ENCODE results near the gene BPI. TPM values are rescaled to one million over a fixed set of nuclear protein-coding genes. Genes with fewer than 3 reads are reported as not detected.

BPI gene
- total RNA-seq, 2 experiments from 2014 or later: not detected

DNA sequence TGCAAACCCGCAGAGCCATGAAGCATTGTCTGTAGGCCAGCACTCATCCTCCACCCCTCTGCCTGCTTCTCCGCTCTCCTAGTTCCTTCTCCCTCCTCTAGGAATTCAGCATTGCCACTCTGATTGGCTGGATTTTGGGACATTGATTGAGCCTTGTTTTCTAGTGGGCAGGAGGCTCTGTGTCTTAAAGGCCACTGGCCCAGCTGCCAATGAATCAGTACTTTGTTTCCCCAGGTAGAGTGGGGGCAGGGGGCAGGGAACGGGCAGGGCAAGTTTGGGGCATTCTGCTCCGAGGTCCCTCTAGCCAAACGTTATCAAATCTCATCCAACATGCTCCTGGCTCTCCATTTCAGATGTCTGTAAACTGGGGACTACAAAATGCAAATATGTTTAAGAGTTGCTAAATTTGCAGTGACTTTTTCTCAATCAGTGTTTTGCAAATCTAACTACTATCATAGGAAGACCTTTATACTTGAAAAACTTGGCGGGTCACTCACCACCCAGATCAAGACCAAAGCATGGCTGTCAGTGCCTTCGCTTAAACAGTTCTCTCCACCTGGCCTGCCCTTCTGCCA is 10.4 kb upstream of the BPI start:
- H2AFZ ChIP-seq (ENCODE audit: low read length): no peak overlapping the region
- DNase-seq (ENCODE audit: low spot score): no peak
- TF ChIP-seq, protein P1, sequence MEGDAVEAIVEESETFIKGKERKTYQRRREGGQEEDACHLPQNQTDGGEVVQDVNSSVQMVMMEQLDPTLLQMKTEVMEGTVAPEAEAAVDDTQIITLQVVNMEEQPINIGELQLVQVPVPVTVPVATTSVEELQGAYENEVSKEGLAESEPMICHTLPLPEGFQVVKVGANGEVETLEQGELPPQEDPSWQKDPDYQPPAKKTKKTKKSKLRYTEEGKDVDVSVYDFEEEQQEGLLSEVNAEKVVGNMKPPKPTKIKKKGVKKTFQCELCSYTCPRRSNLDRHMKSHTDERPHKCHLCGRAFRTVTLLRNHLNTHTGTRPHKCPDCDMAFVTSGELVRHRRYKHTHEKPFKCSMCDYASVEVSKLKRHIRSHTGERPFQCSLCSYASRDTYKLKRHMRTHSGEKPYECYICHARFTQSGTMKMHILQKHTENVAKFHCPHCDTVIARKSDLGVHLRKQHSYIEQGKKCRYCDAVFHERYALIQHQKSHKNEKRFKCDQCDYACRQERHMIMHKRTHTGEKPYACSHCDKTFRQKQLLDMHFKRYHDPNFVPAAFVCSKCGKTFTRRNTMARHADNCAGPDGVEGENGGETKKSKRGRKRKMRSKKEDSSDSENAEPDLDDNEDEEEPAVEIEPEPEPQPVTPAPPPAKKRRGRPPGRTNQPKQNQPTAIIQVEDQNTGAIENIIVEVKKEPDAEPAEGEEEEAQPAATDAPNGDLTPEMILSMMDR (conservative IDR thresholded peaks at IDR 0.05; ENCODE audit: low read length): no peak
- TF ChIP-seq EZH2phosphoT487 (IDR thresholded peaks at IDR 0.05; ENCODE audit: borderline replicate concordance, low read depth, low read length): no peak
- H3K9me3 ChIP-seq (ENCODE audit: low read length): no peaks in the 10 kb centered on the region
- no peaks in the 10 kb centered on the region for H3K79me2 ChIP-seq (ENCODE audit: insufficient read depth, low read depth, low read length)
- H3K27ac ChIP-seq (ENCODE audit: low read depth, low read length, poor library complexity, severe bottlenecking): no peak overlapping the region
- intact Hi-C loops (cut with micrococcal nuclease; ENCODE audit: unreplicated experiment): no loop called here
- POLR2A ChIA-PET: no interaction called here
- BruUV-seq (replicated peaks): no TSS peak
- H3K4me3 ChIP-seq (ENCODE audit: low read depth, low read length, poor library complexity, severe bottlenecking): no peak overlapping the region
- H4K20me1 ChIP-seq (ENCODE audit: insufficient read depth, low read length): no peaks in the 10 kb centered on the region
- CTCF ChIA-PET (ENCODE audit: unreplicated experiment): no interaction called here
- no peaks in the 10 kb centered on the region for H3K36me3 ChIP-seq (ENCODE audit: insufficient read depth, low read length)
- H3K9me2 ChIP-seq (ENCODE audit: insufficient read depth, low read length): no peaks in the 10 kb centered on the region
- no peak overlapping the region for H3K4me2 ChIP-seq (ENCODE audit: low read length)
- H3K4me1 ChIP-seq (ENCODE audit: insufficient read depth, low read length, poor library complexity, severe bottlenecking): no peaks in the 10 kb centered on the region

DNA sequence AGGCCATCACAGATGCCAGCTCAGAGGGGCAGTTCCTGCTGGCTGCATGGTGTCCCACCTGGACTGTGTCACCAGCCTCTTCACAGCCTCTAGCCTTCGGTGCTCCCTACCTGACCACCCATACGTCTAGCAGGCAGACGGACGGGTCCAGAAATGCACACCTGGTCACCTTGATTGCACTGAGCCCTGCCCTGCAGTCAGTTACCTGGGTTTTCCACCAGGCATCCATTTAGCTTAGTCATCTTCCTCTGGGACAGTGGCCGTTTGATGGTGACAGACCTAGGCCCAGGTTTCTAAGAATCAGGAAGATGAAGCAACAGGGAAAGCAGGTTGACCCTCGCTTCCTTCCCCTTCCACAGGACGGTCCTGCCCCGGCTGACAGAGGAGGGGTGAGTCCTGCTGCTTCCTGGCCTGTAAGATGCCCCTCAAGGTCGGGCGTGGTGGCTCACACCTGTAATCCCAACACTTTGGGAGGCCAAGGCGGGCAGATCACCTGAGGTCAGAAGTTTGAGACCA is 9.8 kb upstream of the BPI start:
- H3K9me2 ChIP-seq (ENCODE audit: insufficient read depth, low read length): no peaks in the 10 kb centered on the region
- BruUV-seq (replicated peaks): no TSS peak
- POLR2A ChIA-PET: no interaction called here
- no peaks in the 10 kb centered on the region for H3K4me1 ChIP-seq (ENCODE audit: insufficient read depth, low read length, poor library complexity, severe bottlenecking)
- H3K36me3 ChIP-seq (ENCODE audit: insufficient read depth, low read length): no peaks in the 10 kb centered on the region
- no peak overlapping the region for H3K4me3 ChIP-seq (ENCODE audit: low read depth, low read length, poor library complexity, severe bottlenecking)
- CTCF ChIA-PET (ENCODE audit: unreplicated experiment): no interaction called here
- no peak overlapping the region for H3K27ac ChIP-seq (ENCODE audit: low read depth, low read length, poor library complexity, severe bottlenecking)
- no peaks in the 10 kb centered on the region for H3K9me3 ChIP-seq (ENCODE audit: low read length)
- intact Hi-C loops (cut with micrococcal nuclease; ENCODE audit: unreplicated experiment): no loop called here
- TF ChIP-seq, protein P1 (conservative IDR thresholded peaks at IDR 0.05; ENCODE audit: low read length): no peak
- no peak for TF ChIP-seq EZH2phosphoT487 (IDR thresholded peaks at IDR 0.05; ENCODE audit: borderline replicate concordance, low read depth, low read length)
- no peaks in the 10 kb centered on the region for H3K79me2 ChIP-seq (ENCODE audit: insufficient read depth, low read depth, low read length)
- H3K4me2 ChIP-seq (ENCODE audit: low read length): no peak overlapping the region
- no peak for DNase-seq (ENCODE audit: low spot score)
- no peak overlapping the region for H2AFZ ChIP-seq (ENCODE audit: low read length)
- no peaks in the 10 kb centered on the region for H4K20me1 ChIP-seq (ENCODE audit: insufficient read depth, low read length)

DNA sequence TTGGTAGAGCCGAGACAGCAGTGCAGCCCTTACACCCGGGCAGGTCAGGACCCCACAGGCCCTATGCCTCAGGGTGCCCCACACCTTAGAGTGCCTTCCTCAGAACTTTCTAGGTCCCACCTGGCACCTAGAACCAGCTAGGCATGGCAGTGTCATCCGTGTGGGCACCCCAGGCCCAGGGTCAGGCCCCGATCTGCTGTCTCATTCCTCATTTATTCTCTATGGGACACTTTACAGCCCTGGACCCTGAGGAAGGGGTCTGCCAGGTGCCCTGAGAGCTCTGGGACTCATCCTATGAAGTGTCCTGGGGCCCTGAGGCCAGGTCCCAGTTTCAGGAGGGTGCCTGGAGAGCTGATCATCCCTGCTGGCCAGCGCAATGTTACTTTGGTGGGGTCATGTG is 8.1 kb upstream of the BPI start:
- ChIA-PET CTCF (ENCODE audit: unreplicated experiment) (no interaction called here), POLR2A (no interaction called here)
- DNase-seq (ENCODE audit: low spot score): no peak
- TF ChIP-seq, protein P1 (conservative IDR thresholded peaks at IDR 0.05; ENCODE audit: low read length): no peak
- no peak for TF ChIP-seq EZH2phosphoT487 (IDR thresholded peaks at IDR 0.05; ENCODE audit: borderline replicate concordance, low read depth, low read length)
- Histone ChIP-seq H3K36me3 (ENCODE audit: insufficient read depth, low read length) (no peaks in the 10 kb centered on the region), H3K27ac (ENCODE audit: low read depth, low read length, poor library complexity, severe bottlenecking) (no peak overlapping the region), H3K4me1 (ENCODE audit: insufficient read depth, low read length, poor library complexity, severe bottlenecking) (no peaks in the 10 kb centered on the region), H3K79me2 (ENCODE audit: insufficient read depth, low read depth, low read length) (no peaks in the 10 kb centered on the region), H3K4me2 (ENCODE audit: low read length) (no peak overlapping the region), H3K9me2 (ENCODE audit: insufficient read depth, low read length) (no peaks in the 10 kb centered on the region), H3K9me3 (ENCODE audit: low read length) (no peaks in the 10 kb centered on the region), H3K4me3 (ENCODE audit: low read depth, low read length, poor library complexity, severe bottlenecking) (no peak overlapping the region), H4K20me1 (ENCODE audit: insufficient read depth, low read length) (no peaks in the 10 kb centered on the region), H2AFZ (ENCODE audit: low read length) (no peak overlapping the region)
- intact Hi-C loops (cut with micrococcal nuclease; ENCODE audit: unreplicated experiment): no loop called here
- BruUV-seq (replicated peaks): no TSS peak

Data from OCI-LY7 (cell line).